22Rv1 (cell line): Measurements from ENCODE around the gene SLC22A1.
"Not testable (repeated sequence)": the region's sequence is repeated elsewhere in the genome, so short reads cannot be mapped to it uniquely, and the experiment has no call there.

Experiments
- H3K27ac ChIP-seq: fragments of 450-650 bp; 2 replicates; pipeline ENCODE4 v1.5.1; 2017
- ZFX ChIP-seq: fragments of 450-650 bp; IDR thresholded peaks from 2 replicates; pipeline ENCODE4 v1.6.1; 2017; ENCODE audit warnings: antibody characterized with exemption, borderline replicate concordance
- TF ChIP-seq, protein P1 (sequence below): fragments of 450-650 bp; IDR thresholded peaks from 2 replicates; pipeline ENCODE4 v1.5.1; 2017; ENCODE audit warnings: mild to moderate bottlenecking

The SLC22A1 gene

DNA sequence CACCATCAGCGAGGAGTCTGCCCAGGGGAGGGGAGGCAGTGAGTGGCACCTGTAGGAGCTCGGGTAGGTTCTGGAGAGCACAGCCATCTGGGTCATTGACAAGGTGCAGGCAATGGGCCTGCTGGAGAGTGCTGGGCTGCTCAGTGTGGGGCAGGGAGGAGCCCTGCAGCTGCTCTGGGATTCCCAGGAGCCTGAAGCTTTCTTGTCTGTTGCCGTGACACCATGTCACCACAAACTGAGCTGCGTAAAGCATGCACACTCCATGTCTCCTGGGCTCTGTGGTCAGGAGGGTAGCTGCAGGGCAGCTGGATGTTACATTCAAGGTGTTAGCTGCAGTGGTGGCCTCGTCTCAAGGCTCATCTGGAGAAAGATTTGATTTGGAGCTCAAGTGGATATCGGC, 4.5 kb upstream of the SLC22A1 start:
- TF ChIP-seq ZFX = no peak
- TF ChIP-seq, protein P1, sequence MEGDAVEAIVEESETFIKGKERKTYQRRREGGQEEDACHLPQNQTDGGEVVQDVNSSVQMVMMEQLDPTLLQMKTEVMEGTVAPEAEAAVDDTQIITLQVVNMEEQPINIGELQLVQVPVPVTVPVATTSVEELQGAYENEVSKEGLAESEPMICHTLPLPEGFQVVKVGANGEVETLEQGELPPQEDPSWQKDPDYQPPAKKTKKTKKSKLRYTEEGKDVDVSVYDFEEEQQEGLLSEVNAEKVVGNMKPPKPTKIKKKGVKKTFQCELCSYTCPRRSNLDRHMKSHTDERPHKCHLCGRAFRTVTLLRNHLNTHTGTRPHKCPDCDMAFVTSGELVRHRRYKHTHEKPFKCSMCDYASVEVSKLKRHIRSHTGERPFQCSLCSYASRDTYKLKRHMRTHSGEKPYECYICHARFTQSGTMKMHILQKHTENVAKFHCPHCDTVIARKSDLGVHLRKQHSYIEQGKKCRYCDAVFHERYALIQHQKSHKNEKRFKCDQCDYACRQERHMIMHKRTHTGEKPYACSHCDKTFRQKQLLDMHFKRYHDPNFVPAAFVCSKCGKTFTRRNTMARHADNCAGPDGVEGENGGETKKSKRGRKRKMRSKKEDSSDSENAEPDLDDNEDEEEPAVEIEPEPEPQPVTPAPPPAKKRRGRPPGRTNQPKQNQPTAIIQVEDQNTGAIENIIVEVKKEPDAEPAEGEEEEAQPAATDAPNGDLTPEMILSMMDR = no peak
- no peak overlapping the region for H3K27ac ChIP-seq

DNA sequence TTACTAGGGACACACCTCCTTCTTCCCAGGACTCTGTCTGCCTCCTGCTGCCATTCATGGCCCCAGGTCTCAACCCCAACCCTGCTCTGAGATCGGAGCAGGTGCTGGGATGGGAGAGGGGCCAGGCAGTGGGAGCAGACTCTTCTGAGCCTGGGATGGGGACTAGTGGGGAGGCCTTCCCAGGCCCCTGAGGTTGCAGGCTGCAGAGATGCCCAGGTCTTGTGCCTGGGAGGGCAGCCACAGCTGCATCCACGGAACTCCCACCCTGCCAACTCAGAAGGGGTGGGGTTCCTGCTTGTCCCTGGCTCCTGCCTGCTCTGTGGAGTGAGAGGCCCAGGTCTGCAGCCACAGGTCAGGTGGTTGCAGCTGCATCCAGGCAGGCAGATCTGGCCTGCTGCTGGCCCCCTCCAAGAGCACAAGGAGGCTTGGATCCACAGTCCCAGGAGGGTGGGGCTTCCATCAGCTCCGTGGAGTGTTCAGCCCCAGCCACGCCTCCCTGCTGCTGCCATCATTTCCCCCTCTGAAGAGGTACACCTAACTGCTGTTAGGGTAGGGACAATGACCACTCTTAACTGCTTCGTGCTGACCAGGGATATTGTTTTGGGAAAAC, 2.9 kb upstream of the SLC22A1 start:
- no peak overlapping the region for H3K27ac ChIP-seq
- TF ChIP-seq, protein P1 = no peak
- no peak for TF ChIP-seq ZFX

DNA sequence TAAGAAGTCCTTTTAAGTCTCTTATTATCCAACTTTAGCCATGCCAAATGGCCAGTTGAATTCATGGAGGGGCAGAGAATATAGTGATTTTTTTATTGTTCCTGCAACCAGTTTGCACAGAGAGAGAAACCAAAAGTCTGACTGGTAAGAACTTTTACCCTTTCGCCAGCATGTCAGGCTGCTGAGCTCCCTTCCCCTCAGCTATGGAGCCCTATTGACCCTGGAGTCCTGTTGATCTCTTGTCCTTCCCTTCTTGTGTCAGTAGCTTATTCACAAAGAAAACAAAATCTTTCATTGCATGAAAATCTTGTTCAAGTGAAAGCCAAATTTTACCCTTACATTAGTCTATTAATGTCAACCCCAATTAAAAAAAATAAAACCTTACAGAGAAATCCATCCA, 1.5 kb upstream of the SLC22A1 start:
- no peak overlapping the region for H3K27ac ChIP-seq
- TF ChIP-seq, protein P1 = no peak

DNA sequence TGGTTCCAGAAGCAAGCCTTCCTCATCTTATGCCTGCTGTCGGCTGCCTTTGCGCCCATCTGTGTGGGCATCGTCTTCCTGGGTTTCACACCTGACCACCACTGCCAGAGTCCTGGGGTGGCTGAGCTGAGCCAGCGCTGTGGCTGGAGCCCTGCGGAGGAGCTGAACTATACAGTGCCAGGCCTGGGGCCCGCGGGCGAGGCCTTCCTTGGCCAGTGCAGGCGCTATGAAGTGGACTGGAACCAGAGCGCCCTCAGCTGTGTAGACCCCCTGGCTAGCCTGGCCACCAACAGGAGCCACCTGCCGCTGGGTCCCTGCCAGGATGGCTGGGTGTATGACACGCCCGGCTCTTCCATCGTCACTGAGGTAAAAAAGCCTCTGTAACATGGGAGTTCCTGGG, 366 bp downstream of the SLC22A1 start:
- TF ChIP-seq ZFX = no peak
- TF ChIP-seq, protein P1 = no peak
- H3K27ac ChIP-seq = no peak overlapping the region

DNA sequence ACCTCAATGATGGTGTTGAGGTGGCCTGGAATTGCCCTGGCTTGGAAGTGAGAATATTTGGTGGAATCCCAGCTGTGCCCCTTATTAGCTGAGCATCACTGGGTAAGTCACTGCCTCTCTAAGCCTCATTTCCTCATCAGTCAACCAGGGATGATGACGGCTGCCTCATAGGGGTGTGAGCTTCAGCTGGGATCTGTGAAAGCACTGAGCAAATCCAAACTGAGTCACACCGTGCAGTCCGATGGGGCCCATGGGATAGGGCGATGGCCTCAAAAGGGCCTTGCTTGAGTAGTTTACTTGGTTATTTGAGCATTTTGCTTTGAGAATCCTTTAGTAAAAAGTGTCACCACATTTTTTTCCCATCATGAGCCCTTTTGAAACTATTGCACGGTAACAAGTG, 1.1 kb downstream of the SLC22A1 start:
- no peak overlapping the region for H3K27ac ChIP-seq
- no peak for TF ChIP-seq ZFX
- TF ChIP-seq, protein P1 = no peak

DNA sequence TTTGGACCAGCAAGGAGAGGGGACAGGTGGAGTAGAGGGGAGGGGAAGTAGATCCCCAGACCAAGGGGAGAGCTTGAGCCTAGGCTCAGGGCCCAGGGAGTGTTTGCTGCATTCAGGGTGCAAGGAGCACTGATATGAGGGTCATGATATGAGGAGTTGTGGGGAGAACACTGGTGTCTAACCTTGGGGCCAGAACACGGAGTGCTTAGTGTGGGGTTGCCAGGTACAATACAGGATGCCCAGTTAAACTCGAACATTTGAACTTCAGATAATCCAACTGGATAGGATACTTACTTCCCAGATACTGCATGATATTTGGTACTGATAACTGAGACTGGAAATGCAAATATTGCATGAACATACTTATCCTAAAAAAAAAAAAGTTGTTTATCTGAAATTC, 2.4 kb downstream of the SLC22A1 start:
- TF ChIP-seq ZFX = no peak
- TF ChIP-seq, protein P1 = no peak
- no peak overlapping the region for H3K27ac ChIP-seq

DNA sequence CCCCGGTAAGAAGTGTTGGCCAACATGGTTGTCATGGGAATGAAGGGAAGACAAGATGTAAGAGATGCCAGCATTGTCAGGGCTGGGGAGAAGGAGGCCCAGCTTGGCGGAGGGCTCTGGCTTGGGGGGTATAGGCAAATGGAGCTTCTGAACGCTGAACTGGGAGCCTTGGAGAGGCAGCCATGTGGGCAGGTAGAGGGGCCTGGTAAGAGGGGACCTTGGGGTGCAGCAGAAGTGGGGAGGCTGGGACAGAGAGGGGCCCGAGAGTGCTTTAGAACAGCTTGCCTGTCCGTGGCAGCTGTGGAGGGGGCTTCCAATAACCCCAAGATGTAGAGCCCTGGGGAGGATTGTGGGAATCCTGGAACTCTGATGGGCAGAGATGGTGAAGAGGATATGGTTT, 3.0 kb downstream of the SLC22A1 start:
- no peak for TF ChIP-seq ZFX
- TF ChIP-seq, protein P1 = no peak
- H3K27ac ChIP-seq = no peak overlapping the region

DNA sequence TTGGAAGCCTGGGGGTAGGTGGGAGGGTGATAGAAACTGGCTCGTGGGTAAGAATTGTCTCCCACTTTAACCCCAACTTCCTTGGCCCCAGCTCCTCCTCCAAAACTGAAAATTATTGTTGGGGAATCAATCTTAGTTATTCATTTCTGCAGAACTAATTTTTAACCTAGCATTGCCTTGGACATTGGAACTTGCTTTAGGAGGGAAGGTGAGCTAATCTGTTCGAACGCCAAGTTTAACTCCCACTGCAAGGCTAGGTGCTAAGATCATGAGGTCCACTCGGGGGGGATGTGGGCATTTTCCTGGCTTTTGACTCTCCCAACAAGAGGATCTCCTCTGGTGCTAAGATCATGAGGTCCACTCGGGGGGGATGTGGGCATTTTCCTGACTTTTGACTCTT, 3.5 kb downstream of the SLC22A1 start:
- H3K27ac ChIP-seq = not testable (repeated sequence)
